ENCODE data around the gene TMEM179.

The TMEM179 gene

GRCh38 chr14:104547310-104547997 is 57.1 kb downstream of the TMEM179 start:
- Histone ChIP-seq H3K79me2 (ENCODE audit: insufficient read depth, low read length) (no peaks in the 10 kb centered on the region), H3K27ac (ENCODE audit: low read length) (no peak overlapping the region), H3K9ac (ENCODE audit: low read depth, low read length) (no peak overlapping the region), H3K9me3 (ENCODE audit: insufficient read depth, low read length, severe bottlenecking) (no peaks in the 10 kb centered on the region), H3K4me2 (ENCODE audit: insufficient read depth, low read length) (no peak overlapping the region), H3K4me3 (ENCODE audit: low read depth in 1 of 2, low read length in 2 of 2) (no peak overlapping the region), H4K20me1 (ENCODE audit: insufficient read depth, low read length) (peaks cover 3% of the 10 kb centered on the region; the same call in 1 of the 2 replicates), H3K4me1 (ENCODE audit: insufficient read depth, low read length) (no peaks in the 10 kb centered on the region), H3K36me3 (ENCODE audit: insufficient read depth, low read length) (no peaks in the 10 kb centered on the region), H2AFZ (ENCODE audit: low read depth, low read length) (no peak overlapping the region), H3K27me3 (ENCODE audit: insufficient read depth, low read length, poor library complexity) (peaks cover 9% of the 10 kb centered on the region)
- ATAC-seq (ENCODE audit: insufficient read depth, low read depth) (no peak), DNase-seq (no peak)
- TF ChIP-seq CTCF (IDR thresholded peaks at IDR 0.05; ENCODE audit: borderline replicate concordance, extremely low read depth, low read length, poor library complexity, severe bottlenecking) = no peak

GRCh38 chr14:104546591-104547309 is 57.8 kb downstream of the TMEM179 start:
- DNase-seq = no peak
- no peak overlapping the region for H3K4me3 ChIP-seq (ENCODE audit: low read depth in 1 of 2, low read length in 2 of 2)
- H2AFZ ChIP-seq (ENCODE audit: low read depth, low read length) = no peak overlapping the region
- no peaks in the 10 kb centered on the region for H3K79me2 ChIP-seq (ENCODE audit: insufficient read depth, low read length)
- H4K20me1 ChIP-seq (ENCODE audit: insufficient read depth, low read length) = peaks cover 3% of the 10 kb centered on the region; the same call in 1 of the 2 replicates
- TF ChIP-seq EZH2 (IDR thresholded peaks at IDR 0.05; ENCODE audit: borderline replicate concordance, low read depth, low read length, severe bottlenecking) = no peak
- no peak for TF ChIP-seq CTCF (IDR thresholded peaks at IDR 0.05; ENCODE audit: borderline replicate concordance, extremely low read depth, low read length, poor library complexity, severe bottlenecking)
- no peak overlapping the region for H3K27ac ChIP-seq (ENCODE audit: low read length)
- H3K36me3 ChIP-seq (ENCODE audit: insufficient read depth, low read length) = no peaks in the 10 kb centered on the region
- H3K9ac ChIP-seq (ENCODE audit: low read depth, low read length) = no peak overlapping the region
- H3K4me1 ChIP-seq (ENCODE audit: insufficient read depth, low read length) = no peaks in the 10 kb centered on the region
- no peak for ATAC-seq (ENCODE audit: insufficient read depth, low read depth)
- H3K27me3 ChIP-seq (ENCODE audit: insufficient read depth, low read length, poor library complexity) = peaks cover 14% of the 10 kb centered on the region
- no peaks in the 10 kb centered on the region for H3K9me3 ChIP-seq (ENCODE audit: insufficient read depth, low read length, severe bottlenecking)
- no peak overlapping the region for H3K4me2 ChIP-seq (ENCODE audit: insufficient read depth, low read length)

GRCh38 chr14:104545942-104546501 is 58.5 kb downstream of the TMEM179 start:
- DNase-seq (no peak), ATAC-seq (ENCODE audit: insufficient read depth, low read depth) (no peak)
- Histone ChIP-seq H3K9ac (ENCODE audit: low read depth, low read length) (no peak overlapping the region), H3K79me2 (ENCODE audit: insufficient read depth, low read length) (no peaks in the 10 kb centered on the region), H3K27me3 (ENCODE audit: insufficient read depth, low read length, poor library complexity) (peaks cover 14% of the 10 kb centered on the region), H2AFZ (ENCODE audit: low read depth, low read length) (no peak overlapping the region), H3K4me2 (ENCODE audit: insufficient read depth, low read length) (no peak overlapping the region), H3K27ac (ENCODE audit: low read length) (no peak overlapping the region), H3K4me1 (ENCODE audit: insufficient read depth, low read length) (no peaks in the 10 kb centered on the region), H3K9me3 (ENCODE audit: insufficient read depth, low read length, severe bottlenecking) (no peaks in the 10 kb centered on the region), H3K4me3 (ENCODE audit: low read depth in 1 of 2, low read length in 2 of 2) (no peak overlapping the region), H3K36me3 (ENCODE audit: insufficient read depth, low read length) (no peaks in the 10 kb centered on the region), H4K20me1 (ENCODE audit: insufficient read depth, low read length) (peaks cover 3% of the 10 kb centered on the region; the same call in 1 of the 2 replicates)
- TF ChIP-seq CTCF (IDR thresholded peaks at IDR 0.05; ENCODE audit: borderline replicate concordance, extremely low read depth, low read length, poor library complexity, severe bottlenecking) = no peak
- TF ChIP-seq EZH2 (IDR thresholded peaks at IDR 0.05; ENCODE audit: borderline replicate concordance, low read depth, low read length, severe bottlenecking) = no peak

Data from DND-41 (cell line).